ENCODE measurements around the gene SMIM13.
A peak's percentile ranks its signal among the peaks of the same experiment; 100 is the strongest.

SMIM13 gene

GRCh38 chr6:11155589-11155988 is 62.0 kb downstream of the SMIM13 start:
- DNase-seq (ENCODE audit: low read depth) = no peak

GRCh38 chr6:11160199-11160598 is 66.6 kb downstream of the SMIM13 start:
- DNase-seq (ENCODE audit: low read depth) = no peak

DNA sequence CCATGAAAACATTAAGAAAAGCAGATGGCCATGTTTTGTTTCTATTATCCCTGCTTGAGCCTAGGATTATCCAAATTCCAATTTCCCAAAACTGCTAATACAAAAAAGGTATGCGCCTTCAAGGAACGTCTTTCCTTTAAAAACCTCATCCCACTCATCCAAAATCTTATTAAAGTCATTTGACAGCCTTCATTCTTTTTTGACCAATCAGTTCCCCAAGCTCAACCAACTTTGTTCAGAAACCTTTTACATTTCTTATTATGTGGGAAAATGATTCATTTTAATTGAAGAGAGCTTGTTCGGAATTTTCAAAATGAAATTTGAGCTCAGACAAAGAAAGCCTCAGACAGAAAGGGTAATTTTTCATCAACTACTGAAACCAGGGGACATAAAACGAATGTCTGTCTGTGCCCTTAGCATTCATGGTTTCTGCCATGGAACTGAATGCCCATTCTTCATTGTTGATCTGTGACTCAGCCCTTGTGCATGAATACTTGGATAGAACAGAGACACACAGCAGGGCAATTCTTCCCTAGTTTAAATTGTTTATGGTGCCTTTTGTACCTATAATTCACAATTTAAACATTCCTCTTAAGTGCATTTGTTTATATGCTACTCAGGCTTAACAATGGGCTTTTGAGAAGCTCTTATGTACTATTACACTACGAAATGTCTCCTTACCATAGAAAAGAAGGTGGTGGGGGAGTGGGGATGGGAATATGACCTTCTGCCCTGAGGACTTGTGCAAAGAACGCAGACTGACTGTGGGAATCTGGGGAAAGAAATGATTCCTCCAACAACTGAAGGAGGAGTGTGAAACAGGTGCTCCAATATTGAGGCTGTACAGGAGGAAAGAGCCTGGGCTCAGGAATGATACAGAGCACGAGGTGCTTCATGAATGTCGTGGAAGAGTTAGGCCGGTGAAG is 67.7 kb downstream of the SMIM13 start:
- no peak for DNase-seq (ENCODE audit: low read depth)

DNA sequence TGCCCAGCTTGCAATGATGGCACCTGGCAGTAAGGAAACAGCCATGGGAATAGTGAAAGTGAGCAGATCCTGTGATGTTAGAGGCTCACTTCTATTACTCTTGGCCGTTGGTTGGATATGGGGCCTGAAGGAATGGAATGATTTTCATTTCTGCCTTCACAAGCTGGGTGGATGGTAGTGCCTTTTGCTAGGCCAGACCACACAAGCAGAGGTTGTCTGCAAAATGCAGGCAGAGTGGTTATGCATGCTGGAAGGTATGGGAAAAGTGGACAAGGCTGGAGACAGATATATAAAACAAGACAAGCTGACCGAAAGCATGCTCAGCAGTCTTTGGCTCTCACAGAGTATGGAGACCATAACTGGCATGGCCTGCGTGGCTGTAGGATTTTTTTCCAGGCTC is 68.6 kb downstream of the SMIM13 start:
- DNase-seq (ENCODE audit: low read depth) = no peak

DNA sequence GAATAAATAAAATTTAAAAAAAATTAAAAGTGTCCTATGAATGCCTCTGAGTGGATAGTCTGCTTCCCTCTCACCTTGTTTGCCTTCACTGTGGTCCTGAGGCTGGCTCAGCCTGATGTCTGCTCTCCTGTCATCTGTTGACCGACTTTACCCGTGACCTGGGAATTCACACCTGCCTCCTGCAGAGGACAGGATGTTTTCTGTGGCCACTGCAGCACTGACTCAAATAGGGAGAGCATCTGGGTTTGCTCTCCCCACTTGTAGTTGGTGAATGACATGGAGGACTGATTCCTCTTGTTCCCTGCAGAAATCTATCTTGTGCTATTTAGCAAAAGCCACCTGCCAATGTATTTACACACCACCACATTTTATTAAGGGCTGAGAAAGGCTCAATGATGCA is 70.3 kb downstream of the SMIM13 start:
- DNase-seq (ENCODE audit: low read depth) = no peak

DNA sequence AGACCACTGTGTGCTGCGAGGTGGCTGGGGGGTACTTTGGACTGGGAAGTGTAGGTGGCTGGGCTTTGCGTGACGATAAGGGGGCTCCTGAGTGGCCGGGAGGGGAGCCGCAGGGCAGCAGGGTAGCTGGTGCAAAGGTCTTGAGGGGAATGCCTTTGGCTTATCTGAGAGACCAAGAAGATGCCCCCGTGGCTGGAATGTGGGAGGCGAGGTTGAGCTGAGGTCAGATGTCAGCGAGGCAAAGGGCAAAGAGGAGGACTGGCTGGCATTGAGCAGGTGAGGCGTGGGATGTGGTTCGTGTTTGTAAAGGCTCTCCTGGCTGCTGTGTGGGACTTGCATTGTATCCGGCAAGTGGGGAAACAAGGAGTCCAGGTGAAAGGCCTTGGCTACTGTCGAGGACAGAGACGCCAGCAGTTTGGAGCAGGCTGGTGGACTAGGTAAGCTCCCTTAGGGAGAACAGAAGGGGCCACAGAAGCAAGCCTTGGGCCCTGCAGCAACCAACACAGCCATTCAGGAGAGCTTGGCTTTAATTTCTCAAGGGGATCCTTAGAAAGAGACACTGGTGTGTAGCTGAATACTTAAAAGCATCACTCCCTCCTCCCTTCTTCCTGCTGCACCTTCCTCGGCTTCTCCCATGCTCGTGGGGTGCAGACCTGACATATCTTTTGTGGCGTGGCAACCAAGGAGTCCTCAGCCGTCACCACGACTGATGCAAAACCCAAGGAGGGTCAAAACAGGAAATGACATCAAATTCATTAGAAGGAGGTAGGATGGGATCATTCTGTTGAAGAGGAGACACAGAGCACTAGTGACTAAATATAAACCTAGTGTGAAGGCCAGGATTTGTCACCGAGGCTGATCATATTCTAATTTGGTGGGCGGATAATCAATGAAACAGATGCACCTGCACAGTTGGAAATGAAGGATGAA is 71.3 kb downstream of the SMIM13 start:
- DNase-seq (ENCODE audit: low read depth) = no peak

DNA sequence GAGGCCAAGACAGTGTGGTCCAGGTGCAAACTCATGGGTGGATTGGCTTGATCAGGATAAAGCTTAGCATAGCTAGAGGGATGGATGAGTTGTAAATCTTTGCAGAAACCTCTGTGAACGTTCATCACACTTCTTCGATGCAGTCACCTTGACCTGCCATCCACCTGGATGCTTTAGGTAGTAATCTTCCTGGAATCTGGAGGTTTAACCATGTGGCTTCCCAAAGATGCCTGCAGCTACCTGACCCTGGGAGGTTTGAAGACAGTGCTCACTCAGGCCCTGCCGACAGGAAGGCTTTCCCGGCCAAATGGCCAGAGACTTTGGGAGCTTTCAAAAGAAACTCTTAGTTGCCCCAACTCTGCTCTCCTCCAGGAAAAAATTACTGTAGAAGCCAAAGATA is 73.3 kb downstream of the SMIM13 start:
- no peak for DNase-seq (ENCODE audit: low read depth)

GRCh38 chr6:11168091-11168635 is 74.5 kb downstream of the SMIM13 start:
- DNase-seq (ENCODE audit: low read depth) = no peak

DNA sequence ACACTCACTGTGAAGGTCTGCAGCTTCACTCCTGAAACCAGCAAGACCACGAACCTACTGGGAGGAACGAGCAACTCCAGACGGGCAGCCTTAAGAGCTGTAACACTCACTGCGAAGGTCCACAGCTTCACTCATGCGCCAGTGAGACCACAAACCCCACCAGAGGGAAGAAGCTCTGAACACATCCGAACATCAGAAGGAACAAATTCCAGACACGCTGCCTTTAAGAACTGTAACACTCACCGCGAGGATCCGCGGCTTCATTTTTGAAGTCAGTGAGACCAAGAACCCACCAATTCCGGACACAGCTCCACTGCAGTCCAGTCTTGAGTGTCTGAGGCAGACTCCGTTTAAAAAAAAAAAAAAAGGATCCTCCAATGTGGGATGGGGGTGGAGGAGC is 78.3 kb downstream of the SMIM13 start:
- DNase-seq (ENCODE audit: low read depth) = no peak

GRCh38 chr6:11172501-11173327 is 79.1 kb downstream of the SMIM13 start:
- peak; percentile 62 for DNase-seq (ENCODE audit: low read depth)

DNA sequence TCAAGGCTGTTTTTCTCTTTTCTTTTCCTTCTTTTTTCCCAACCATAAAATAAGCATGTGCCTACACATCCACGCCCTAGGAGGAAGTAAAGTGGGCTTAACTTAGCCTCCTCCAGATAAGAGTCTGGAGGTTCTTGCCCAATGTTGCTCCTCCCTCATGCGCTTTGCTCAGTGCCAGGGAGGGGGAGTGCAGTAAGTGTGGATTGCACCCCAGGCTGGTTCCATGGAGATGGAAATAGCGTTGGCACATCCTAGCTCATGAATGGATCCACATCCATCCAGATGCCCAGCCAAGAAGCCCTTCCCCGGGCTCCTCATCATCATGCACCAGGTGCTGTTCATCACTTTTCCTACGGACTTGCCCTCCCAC is 80.6 kb downstream of the SMIM13 start:
- DNase-seq (ENCODE audit: low read depth) = no peak

GRCh38 chr6:11177271-11177670 is 83.6 kb downstream of the SMIM13 start:
- no peak for DNase-seq (ENCODE audit: low read depth)

DNA sequence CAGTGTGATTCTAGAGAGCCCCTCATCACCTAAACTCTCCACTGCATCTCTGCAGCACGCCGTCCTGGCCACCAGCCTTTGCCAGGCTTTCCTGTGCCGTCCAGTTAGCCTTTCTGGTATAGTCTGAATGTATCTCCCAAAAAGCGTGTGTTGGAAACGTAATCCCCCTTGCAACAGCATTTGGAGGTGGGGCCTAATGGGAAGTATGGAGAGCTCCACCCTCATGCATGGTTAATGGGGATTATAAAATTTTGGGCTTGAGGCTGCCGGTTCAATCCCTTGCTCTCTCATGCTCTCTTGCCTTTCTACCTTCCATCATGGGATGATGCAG is 85.4 kb downstream of the SMIM13 start:
- no peak for DNase-seq (ENCODE audit: low read depth)

DNA sequence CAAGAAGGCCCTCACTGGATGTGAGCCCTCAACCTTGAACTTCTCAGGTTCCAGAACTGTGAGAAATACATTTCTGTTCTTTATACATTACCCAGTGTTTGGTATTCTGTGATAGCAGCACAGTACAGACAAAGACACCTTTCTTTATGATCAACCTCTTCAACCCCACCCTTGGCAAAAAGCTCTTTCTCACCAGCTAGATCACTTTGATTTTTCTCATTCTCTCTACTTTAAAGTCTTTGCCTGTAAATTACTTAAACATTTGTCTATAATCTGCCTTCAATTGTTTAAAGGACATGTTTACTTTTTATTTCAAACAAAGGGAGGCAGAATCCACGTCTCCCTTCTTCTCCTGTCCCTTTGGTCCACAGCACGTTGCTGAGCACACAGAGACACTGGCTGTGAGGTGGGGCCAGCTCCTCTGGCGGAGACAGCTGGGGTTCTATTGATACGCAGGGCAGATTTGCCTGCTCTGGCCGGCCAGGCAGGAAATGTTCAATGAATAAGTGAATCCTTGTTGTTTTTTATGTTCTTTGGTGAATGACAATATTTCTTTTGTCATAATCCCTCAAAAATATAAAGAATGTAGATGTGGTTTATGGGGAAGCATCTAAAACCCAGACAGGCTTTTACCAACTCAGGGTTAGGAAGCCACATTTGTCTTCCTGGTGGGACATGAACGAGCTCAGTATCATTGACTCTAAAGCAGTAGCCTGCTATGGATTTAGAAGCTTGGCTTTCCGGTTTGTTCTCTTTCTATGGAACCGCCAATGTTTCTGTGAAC is 86.0 kb downstream of the SMIM13 start:
- no peak for DNase-seq (ENCODE audit: low read depth)

DNA sequence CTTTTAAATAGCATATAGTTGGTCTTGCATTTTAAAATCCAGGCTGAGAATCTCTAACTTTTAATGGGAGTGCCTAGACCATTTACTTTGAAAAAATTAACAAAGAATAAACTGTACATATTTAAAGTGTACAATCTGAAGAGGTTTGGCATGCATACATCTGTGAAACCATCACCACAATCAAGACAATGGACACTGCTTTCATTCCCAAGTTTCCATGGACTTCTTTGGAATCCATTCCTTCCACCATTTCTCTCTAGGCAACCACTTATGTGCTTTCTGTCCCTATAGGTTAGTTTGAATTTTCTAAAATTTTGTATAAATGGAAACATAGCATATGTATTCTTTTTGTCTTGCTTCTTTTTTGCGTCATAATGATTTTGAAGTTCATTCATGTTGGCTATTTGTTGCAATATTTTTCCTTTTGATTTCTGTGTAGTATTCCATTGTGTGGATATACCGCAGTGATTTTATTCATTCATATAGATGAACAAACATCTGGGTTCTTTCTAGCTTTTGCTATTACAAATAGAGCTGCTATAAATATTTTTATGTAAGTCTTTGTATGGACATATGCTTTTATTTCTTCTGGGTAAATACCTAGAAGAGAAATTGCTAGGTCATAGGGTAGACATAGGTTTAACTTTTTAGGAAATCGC is 88.0 kb downstream of the SMIM13 start:
- DNase-seq (ENCODE audit: low read depth) = no peak

GRCh38 chr6:11183761-11184362 is 90.2 kb downstream of the SMIM13 start:
- DNase-seq (ENCODE audit: low read depth) = no peak

DNA sequence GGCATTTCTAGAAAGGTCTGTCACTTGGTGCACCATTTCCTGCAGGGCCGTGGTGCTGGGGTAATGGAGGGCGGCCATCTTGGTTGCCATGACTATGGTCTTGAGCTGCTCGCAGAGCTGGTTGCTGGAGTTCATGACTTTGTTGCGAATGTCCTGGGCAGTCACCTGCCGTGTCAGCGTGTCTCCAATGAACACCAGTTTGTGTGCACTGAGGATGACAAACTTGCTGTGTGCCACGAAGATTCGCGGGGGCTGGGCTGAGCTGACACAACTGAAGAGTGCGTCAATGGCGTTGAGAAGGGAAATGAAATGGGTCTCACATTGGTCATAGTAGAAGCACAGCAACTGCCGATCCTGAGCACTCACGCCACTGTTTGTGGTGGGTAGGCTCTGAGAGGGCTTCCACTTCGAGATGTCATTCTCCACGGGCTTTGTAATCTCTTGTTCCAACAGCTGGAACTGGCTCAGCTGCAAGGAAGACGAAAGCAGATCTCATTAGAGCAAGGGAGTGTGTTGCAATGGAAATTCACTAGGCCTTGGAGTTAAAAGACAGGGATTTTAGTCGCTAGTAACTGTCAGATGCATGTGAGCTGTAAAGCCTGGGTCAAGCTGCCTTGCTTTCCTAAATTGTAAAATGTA is 91.7 kb downstream of the SMIM13 start:
- DNase-seq (ENCODE audit: low read depth) = no peak

GRCh38 chr6:11187301-11187700 is 93.7 kb downstream of the SMIM13 start:
- DNase-seq (ENCODE audit: low read depth) = no peak
